ENCODE measurements around the gene TM4SF18.

GRCh38 chr3:149270180-149270579 lies 63.3 kb downstream of the TM4SF18 start:
- no peak for TF ChIP-seq YY1 (IDR thresholded peaks at IDR 0.05; ENCODE audit: insufficient read depth, insufficient read length)
- TF ChIP-seq ZNF274 (IDR thresholded peaks at IDR 0.05; ENCODE audit: low read depth, low read length): no peak
- TF ChIP-seq SUZ12 (IDR thresholded peaks at IDR 0.05; ENCODE audit: extremely low read depth, insufficient read depth, insufficient read length): no peak

All from NT2/D1 (cell line).